Keratinocyte (primary cell): ENCODE measurements around the gene RIPK3. TPM values are rescaled to one million over a fixed set of nuclear protein-coding genes. Genes with fewer than 3 reads are reported as not detected.

Experiments
- DNase-seq: peaks from one replicate; pipeline ENCODE4 v3.0.0-alpha.2; 2011; ENCODE audit warnings: low read depth, missing footprints, low spot score
- FAIRE-seq: peaks from 2 replicates; lab custom pipeline; 2011; peaks lifted over from hg19 to GRCh38; lab: Jason Lieb, UNC
- H2AFZ ChIP-seq: 2 replicates; pipeline ENCODE4 v1.6.0; 2012; ENCODE audit warnings: low read length, control low read depth, inconsistent platforms; ENCODE audit not compliant: control insufficient read depth
- H3K27ac ChIP-seq: 2 replicates; pipeline ENCODE4 v1.5.1; 2011; ENCODE audit warnings: low read length; ENCODE audit not compliant: control insufficient read depth, insufficient read depth
- H3K27me3 ChIP-seq: 3 replicates; pipeline ENCODE4 v1.6.0; 2011; ENCODE audit warnings: low read length; ENCODE audit not compliant: control insufficient read depth, insufficient read depth; ENCODE audit errors: extremely low read depth
- H3K36me3 ChIP-seq, 2 experiments: 2 replicates in 1 of 2; 3 replicates in 1 of 2; pipeline ENCODE4 v1.5.1; 2011; ENCODE audit warnings: low read length in 2 of 2, mild to moderate bottlenecking in 1 of 2; ENCODE audit not compliant: control insufficient read depth in 2 of 2, insufficient read depth in 2 of 2; ENCODE audit errors: extremely low read depth in 1 of 2
- H3K4me1 ChIP-seq: 3 replicates; pipeline ENCODE4 v1.5.1; 2011; ENCODE audit warnings: low read length; ENCODE audit not compliant: control insufficient read depth, insufficient read depth; ENCODE audit errors: extremely low read depth
- H3K4me2 ChIP-seq: 3 replicates; pipeline ENCODE4 v1.6.0; 2011; ENCODE audit warnings: low read depth, low read length; ENCODE audit not compliant: control insufficient read depth, insufficient read depth; ENCODE audit errors: extremely low read depth
- H3K4me3 ChIP-seq, 3 experiments: fragments of 200-600 bp in 1 of 3; sonication (generic) in 1 of 3; 2 replicates in 2 of 3; 3 replicates in 1 of 3; pipeline ENCODE4 v1.5.1; 2011 to 2016; ENCODE audit warnings: low read length in 3 of 3, mild to moderate bottlenecking in 3 of 3, control low read depth in 2 of 3, inconsistent platforms in 1 of 3, low read depth in 1 of 3, mixed read lengths in 1 of 3, mixed run types in 1 of 3, moderate library complexity in 1 of 3; ENCODE audit not compliant: control insufficient read depth in 2 of 3, insufficient read depth in 2 of 3; ENCODE audit errors: extremely low read depth in 1 of 3
- H3K79me2 ChIP-seq: 2 replicates; pipeline ENCODE4 v1.6.0; 2012; ENCODE audit warnings: low read length; ENCODE audit not compliant: control insufficient read depth, insufficient read depth
- H3K9ac ChIP-seq: 3 replicates; pipeline ENCODE4 v1.6.0; 2011; ENCODE audit warnings: low read length; ENCODE audit not compliant: control insufficient read depth, insufficient read depth; ENCODE audit errors: extremely low read depth
- H3K9me1 ChIP-seq: 3 replicates; pipeline ENCODE4 v1.6.0; 2011; ENCODE audit warnings: low read length; ENCODE audit not compliant: control insufficient read depth, insufficient read depth; ENCODE audit errors: extremely low read depth
- H3K9me3 ChIP-seq: 2 replicates; pipeline ENCODE4 v1.5.1; 2012; ENCODE audit warnings: low read depth, low read length; ENCODE audit not compliant: control insufficient read depth
- H4K20me1 ChIP-seq: 3 replicates; pipeline ENCODE4 v1.6.0; 2011; ENCODE audit warnings: low read length; ENCODE audit not compliant: control insufficient read depth, insufficient read depth; ENCODE audit errors: extremely low read depth
- CTCF ChIP-seq, 3 experiments: IDR thresholded peaks in 1 of 3; conservative IDR thresholded peaks in 1 of 3; optimal IDR thresholded peaks in 1 of 3; 2 replicates in 2 of 3; 3 replicates in 1 of 3; pipeline versions ENCODE3 to v1.5.1; 2011; ENCODE audit warnings: low read length in 3 of 3, mild to moderate bottlenecking in 3 of 3, moderate library complexity in 2 of 3, control low read depth in 1 of 3, inconsistent platforms in 1 of 3; ENCODE audit not compliant: insufficient read depth in 2 of 3; ENCODE audit errors: extremely low read depth in 1 of 3
- EZH2 ChIP-seq: IDR thresholded peaks from one replicate; pipeline ENCODE4 v1.6.1; 2012; ENCODE audit warnings: inconsistent platforms, mild to moderate bottlenecking, low read length, moderate library complexity
- dilution Hi-C: fragments of 300-500 bp; cut with MboI; formaldehyde crosslinking; loops from one replicate; pipeline ENCODE4 v1.7.0; 2020; ENCODE audit warnings: low sequenced_read_pairs; ENCODE audit not compliant: extremely low pct_ligation_motif_present
- polyA plus RNA-seq, 5 experiments: library from polyadenylated mRNA; depleted of rRNA in 3 of 5; stranded (reverse) in 3 of 5; stranded (forward) in 1 of 5; unstranded in 1 of 5; fragments of >200 nt; gene quantifications; 1 replicate in 1 of 5; 2 replicates in 3 of 5; 3 replicates in 1 of 5; pipeline versions ENCODE4 v1.2.1 to v1.2.3, GENCODE V29; 2011 to 2012; ENCODE audit warnings: missing spikeins in 2 of 5, low read depth in 1 of 5, low replicate concordance in 1 of 5

The RIPK3 gene
- polyA plus RNA-seq, 1 donor (not counting 4 experiments of a cell fraction or from before 2014, with no cell fraction given), result 8.0 TPM

GRCh38 chr14:24313913-24314312 is 25.9 kb downstream of the RIPK3 start:
- Histone ChIP-seq H3K9me1 (peaks cover 2% of the 10 kb centered on the region), H3K36me3 (peaks cover 4 to 5% of the 10 kb centered on the region in 2 experiments), H2AFZ (no peak overlapping the region), H3K79me2 (no peaks in the 10 kb centered on the region), H3K9me3 (no peaks in the 10 kb centered on the region), H3K9ac (no peak overlapping the region), H3K27ac (peak overlapping the region; percentile 33), H3K4me1 (peaks cover 72% of the 10 kb centered on the region), H3K4me3 (no peak overlapping the region), H3K27me3 (no peaks in the 10 kb centered on the region), H3K4me2 (peak overlapping the region; percentile 72), H4K20me1 (no peaks in the 10 kb centered on the region)
- TF ChIP-seq CTCF (optimal IDR thresholded peaks at IDR 0.05 in 1 of 3, IDR thresholded peaks at IDR 0.05 in 1 of 3, conservative IDR thresholded peaks at IDR 0.05 in 1 of 3; ENCODE audit: extremely low read depth in 1 of 3, insufficient read depth in 2 of 3, low read length in 3 of 3) (no peak), EZH2 (no peak)
- DNase-seq, result no peak
- no peak for FAIRE-seq
- dilution Hi-C loops, result no loop called here

GRCh38 chr14:24312736-24313507 is 26.9 kb downstream of the RIPK3 start:
- no peak for DNase-seq
- no peak overlapping the region for H3K9ac ChIP-seq
- no peaks in the 10 kb centered on the region for H4K20me1 ChIP-seq
- peaks cover 7 to 14% of the 10 kb centered on the region in 2 experiments for H3K36me3 ChIP-seq
- H3K27me3 ChIP-seq, result no peaks in the 10 kb centered on the region
- no peaks in the 10 kb centered on the region for H3K9me3 ChIP-seq
- H3K79me2 ChIP-seq, result peaks cover 4% of the 10 kb centered on the region
- H3K9me1 ChIP-seq, result peaks cover 2% of the 10 kb centered on the region
- no peak for FAIRE-seq
- no peak overlapping the region for H3K4me2 ChIP-seq
- peaks cover 79% of the 10 kb centered on the region for H3K4me1 ChIP-seq
- no peak for TF ChIP-seq EZH2
- TF ChIP-seq CTCF (optimal IDR thresholded peaks at IDR 0.05 in 1 of 3, IDR thresholded peaks at IDR 0.05 in 1 of 3, conservative IDR thresholded peaks at IDR 0.05 in 1 of 3; ENCODE audit: extremely low read depth in 1 of 3, insufficient read depth in 2 of 3, low read length in 3 of 3), result no peak
- dilution Hi-C loops, result no loop called here
- H2AFZ ChIP-seq, result no peak overlapping the region
- H3K4me3 ChIP-seq, result no peak overlapping the region
- no peak overlapping the region for H3K27ac ChIP-seq
